ENCODE data around the gene FAM81B.

DNA sequence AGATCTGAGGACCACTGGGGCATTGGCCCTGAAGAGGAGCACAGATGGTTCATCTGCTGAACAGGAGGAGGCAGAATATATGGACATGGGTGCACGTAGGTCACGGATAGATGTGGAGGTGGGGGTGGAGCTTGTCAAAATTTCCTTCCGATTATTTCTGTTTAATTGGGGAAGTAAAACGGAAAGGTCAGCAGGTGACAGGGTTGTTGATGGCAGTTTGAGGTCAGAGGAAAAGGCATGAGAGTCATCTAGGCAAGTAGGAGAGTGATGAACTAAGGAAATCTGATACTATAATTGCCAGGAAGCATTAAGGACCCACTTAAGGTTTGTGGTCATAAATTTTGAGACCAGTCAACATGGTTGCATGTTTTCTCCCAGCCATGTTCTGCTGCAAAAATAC is 8.4 kb upstream of the FAM81B start:
- no peak for TF ChIP-seq EZH2 (IDR thresholded peaks at IDR 0.05; ENCODE audit: low read length)
- TF ChIP-seq, protein P1, sequence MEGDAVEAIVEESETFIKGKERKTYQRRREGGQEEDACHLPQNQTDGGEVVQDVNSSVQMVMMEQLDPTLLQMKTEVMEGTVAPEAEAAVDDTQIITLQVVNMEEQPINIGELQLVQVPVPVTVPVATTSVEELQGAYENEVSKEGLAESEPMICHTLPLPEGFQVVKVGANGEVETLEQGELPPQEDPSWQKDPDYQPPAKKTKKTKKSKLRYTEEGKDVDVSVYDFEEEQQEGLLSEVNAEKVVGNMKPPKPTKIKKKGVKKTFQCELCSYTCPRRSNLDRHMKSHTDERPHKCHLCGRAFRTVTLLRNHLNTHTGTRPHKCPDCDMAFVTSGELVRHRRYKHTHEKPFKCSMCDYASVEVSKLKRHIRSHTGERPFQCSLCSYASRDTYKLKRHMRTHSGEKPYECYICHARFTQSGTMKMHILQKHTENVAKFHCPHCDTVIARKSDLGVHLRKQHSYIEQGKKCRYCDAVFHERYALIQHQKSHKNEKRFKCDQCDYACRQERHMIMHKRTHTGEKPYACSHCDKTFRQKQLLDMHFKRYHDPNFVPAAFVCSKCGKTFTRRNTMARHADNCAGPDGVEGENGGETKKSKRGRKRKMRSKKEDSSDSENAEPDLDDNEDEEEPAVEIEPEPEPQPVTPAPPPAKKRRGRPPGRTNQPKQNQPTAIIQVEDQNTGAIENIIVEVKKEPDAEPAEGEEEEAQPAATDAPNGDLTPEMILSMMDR (optimal IDR thresholded peaks at IDR 0.05 in 1 of 3, IDR thresholded peaks at IDR 0.05 in 1 of 3, conservative IDR thresholded peaks at IDR 0.05 in 1 of 3; ENCODE audit: extremely low read depth in 1 of 3, insufficient read depth in 2 of 3, low read length in 3 of 3): no peak
